Measurements from ENCODE around the gene SEC11C. TPM values are rescaled to one million over a fixed set of nuclear protein-coding genes. Genes with fewer than 3 reads are reported as not detected.

The SEC11C gene
- 7.8 and 15.0 TPM in 2 replicates for total RNA-seq

DNA sequence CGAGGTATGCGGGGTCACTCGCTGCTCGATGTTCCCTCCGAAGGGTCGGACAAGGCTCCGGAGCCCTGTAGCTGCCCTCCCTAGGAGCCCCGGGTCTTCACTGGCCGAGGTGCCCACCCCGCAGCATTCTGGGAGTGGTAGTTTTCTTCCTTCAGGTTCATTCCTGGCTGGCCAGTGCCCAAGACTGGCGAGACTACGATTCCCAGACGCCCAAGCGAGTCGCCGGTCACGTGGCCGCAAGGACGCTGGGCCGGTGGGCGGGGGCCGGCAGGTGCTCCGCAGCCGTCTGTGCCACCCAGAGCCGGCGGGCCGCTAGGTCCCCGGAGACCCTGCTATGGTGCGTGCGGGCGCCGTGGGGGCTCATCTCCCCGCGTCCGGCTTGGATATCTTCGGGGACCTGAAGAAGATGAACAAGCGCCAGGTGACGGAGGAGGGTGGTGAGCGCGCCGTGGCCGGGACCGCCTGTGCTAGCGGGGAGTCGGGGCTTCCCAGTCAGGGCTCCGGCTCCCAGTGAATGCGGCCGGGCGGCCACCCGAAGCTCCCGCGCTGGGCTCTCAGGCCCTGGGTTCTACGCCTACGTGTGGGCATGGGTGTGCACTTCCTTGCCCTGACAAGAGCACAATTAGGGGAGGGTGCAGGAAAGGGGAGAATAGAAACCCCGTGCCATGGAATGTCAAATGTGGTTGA is at the start of gene SEC11C:
TSS of gene SEC11C (plus strand) at position 270 of the 687 bp plus-strand sequence. CDS start at position 335, 65 bp downstream.

Other genes with a start within 250 kb of the SEC11C start
- gene GRP, start 80.3 kb downstream of the SEC11C start, total RNA-seq = not detected in 2 replicates
- not detected in 2 replicates for gene RAX, start 133.6 kb downstream of the SEC11C start, total RNA-seq
- not detected in 2 replicates for gene CPLX4, start 178.8 kb downstream of the SEC11C start, total RNA-seq
- 219 and 245 TPM in 2 replicates for gene LMAN1, start 219.4 kb downstream of the SEC11C start, total RNA-seq